Measurements from ENCODE around the gene ALDH1L1.
A peak's percentile ranks its signal among the peaks of the same experiment; 100 is the strongest.
"Not testable (repeated sequence)": the region's sequence is repeated elsewhere in the genome, so short reads cannot be mapped to it uniquely, and the experiment has no call there.

ALDH1L1 gene

GRCh38 chr3:126100269-126100633 lies 80.1 kb downstream of the ALDH1L1 start:
- Histone ChIP-seq H3K4me1 (ENCODE audit: control insufficient read depth in 2 of 2, insufficient read depth in 2 of 2, low read length in 2 of 2) (peaks cover 0 to 5% of the 10 kb centered on the region in 2 donors), H3K27me3 (ENCODE audit: control insufficient read depth in 2 of 2, insufficient read depth in 2 of 2, low read length in 2 of 2) (no peaks in the 10 kb centered on the region), H3K9ac (ENCODE audit: low read depth in 1 of 2, low read length in 2 of 2) (no peak overlapping the region), H3K4me3 (ENCODE audit: low read length in 2 of 2) (no peak overlapping the region), H3K9me3 (ENCODE audit: control insufficient read depth in 2 of 2, low read length in 2 of 2) (peaks cover 0 to 2% of the 10 kb centered on the region in 2 donors), H3K36me3 (ENCODE audit: control insufficient read depth in 2 of 2, insufficient read depth in 2 of 2, low read length in 2 of 2) (no peaks in the 10 kb centered on the region), H3K27ac (ENCODE audit: low read depth in 2 of 2, low read length in 2 of 2) (no peak overlapping the region)

DNA sequence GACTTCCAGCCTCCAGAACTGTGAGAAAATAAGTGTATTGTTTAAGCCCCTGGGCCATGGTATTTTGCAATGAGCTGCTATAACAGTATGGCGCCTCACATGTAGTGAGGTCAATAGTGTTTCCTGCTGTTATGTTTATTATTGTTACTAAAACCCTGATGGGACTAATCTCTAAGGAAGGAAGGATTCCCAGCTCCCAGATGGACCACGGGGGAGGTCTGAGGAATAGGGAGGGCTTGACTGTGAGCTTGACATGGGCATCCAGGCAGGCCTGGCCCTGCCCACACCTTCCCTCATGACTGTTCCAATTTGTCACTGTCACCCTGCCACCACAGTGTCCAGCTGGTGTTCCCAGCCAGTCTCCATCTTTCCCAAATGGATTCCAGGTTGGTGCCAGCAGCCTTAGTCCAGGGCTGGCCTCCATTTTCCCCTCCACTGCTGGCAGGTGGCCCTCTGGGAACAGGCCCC lies 82.0 kb downstream of the ALDH1L1 start:
- no peak overlapping the region for H3K27ac ChIP-seq (ENCODE audit: low read depth in 2 of 2, low read length in 2 of 2)
- peaks cover 0 to 5% of the 10 kb centered on the region in 2 donors for H3K4me1 ChIP-seq (ENCODE audit: control insufficient read depth in 2 of 2, insufficient read depth in 2 of 2, low read length in 2 of 2)

GRCh38 chr3:126097801-126098200 lies 82.6 kb downstream of the ALDH1L1 start:
- Histone ChIP-seq H3K36me3 (ENCODE audit: control insufficient read depth in 2 of 2, insufficient read depth in 2 of 2, low read length in 2 of 2) (no peaks in the 10 kb centered on the region), H3K9ac (ENCODE audit: low read depth in 1 of 2, low read length in 2 of 2) (no peak overlapping the region), H3K4me3 (ENCODE audit: low read length in 2 of 2) (no peak overlapping the region), H3K27ac (ENCODE audit: low read depth in 2 of 2, low read length in 2 of 2) (no peak overlapping the region), H3K4me1 (ENCODE audit: control insufficient read depth in 2 of 2, insufficient read depth in 2 of 2, low read length in 2 of 2) (peaks cover 0 to 1% of the 10 kb centered on the region in 2 donors), H3K27me3 (ENCODE audit: control insufficient read depth in 2 of 2, insufficient read depth in 2 of 2, low read length in 2 of 2) (no peaks in the 10 kb centered on the region), H3K9me3 (ENCODE audit: control insufficient read depth in 2 of 2, low read length in 2 of 2) (peaks cover 0 to 2% of the 10 kb centered on the region in 2 donors)

More for the DNA sequence above, 82.0 kb downstream of the ALDH1L1 start:
- Histone ChIP-seq H3K9me3 (ENCODE audit: control insufficient read depth in 2 of 2, low read length in 2 of 2) (peaks cover 0 to 2% of the 10 kb centered on the region in 2 donors), H3K9ac (ENCODE audit: low read depth in 1 of 2, low read length in 2 of 2) (no peak overlapping the region), H3K27me3 (ENCODE audit: control insufficient read depth in 2 of 2, insufficient read depth in 2 of 2, low read length in 2 of 2) (no peaks in the 10 kb centered on the region), H3K36me3 (ENCODE audit: control insufficient read depth in 2 of 2, insufficient read depth in 2 of 2, low read length in 2 of 2) (no peaks in the 10 kb centered on the region), H3K4me3 (ENCODE audit: low read length in 2 of 2) (no peak overlapping the region)

DNA sequence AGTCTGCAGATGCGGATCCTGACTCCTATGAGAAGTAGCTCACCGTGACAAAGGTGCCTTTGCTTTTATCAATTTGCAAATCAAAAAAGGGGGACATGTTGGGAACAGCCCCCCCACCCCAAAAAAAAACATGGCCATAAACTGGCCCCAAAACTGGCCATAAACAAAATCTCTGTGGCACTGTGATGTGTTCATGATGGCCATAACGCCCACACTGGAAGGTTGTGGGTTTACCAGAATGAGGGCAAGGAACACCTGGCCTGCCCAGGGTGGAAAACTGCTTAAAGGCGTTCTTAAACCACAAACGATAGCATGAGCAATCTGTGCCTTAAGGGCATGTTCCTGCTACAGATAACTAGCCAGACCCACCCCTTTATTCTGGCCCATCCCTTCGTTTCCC lies 84.1 kb downstream of the ALDH1L1 start:
- not testable (repeated sequence) for H3K27ac ChIP-seq (ENCODE audit: low read depth in 2 of 2, low read length in 2 of 2); H3K36me3 ChIP-seq (ENCODE audit: control insufficient read depth in 2 of 2, insufficient read depth in 2 of 2, low read length in 2 of 2); H3K4me1 ChIP-seq (ENCODE audit: control insufficient read depth in 2 of 2, insufficient read depth in 2 of 2, low read length in 2 of 2); H3K4me3 ChIP-seq (ENCODE audit: low read length in 2 of 2); H3K27me3 ChIP-seq (ENCODE audit: control insufficient read depth in 2 of 2, insufficient read depth in 2 of 2, low read length in 2 of 2); H3K9ac ChIP-seq (ENCODE audit: low read depth in 1 of 2, low read length in 2 of 2); H3K9me3 ChIP-seq (ENCODE audit: control insufficient read depth in 2 of 2, low read length in 2 of 2)

DNA sequence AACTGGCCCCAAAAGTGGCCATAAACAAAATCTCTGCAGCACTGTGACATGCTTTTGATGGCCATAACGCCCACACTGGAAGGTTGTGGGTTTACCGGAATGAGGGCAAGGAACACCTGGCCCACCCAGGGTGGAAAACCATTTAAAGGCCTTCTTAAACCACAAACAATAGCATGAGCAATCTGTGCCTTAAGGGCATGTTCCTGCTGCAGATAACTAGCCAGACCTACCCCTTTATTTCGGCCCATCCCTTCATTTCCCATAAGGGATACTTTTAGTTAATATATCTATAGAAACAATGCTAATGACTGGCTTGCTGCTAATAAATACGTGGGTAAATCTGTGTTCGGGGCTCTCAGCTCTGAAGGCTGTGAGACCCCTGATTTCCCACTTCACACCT lies 88.3 kb downstream of the ALDH1L1 start:
- not testable (repeated sequence) for H3K27ac ChIP-seq (ENCODE audit: low read depth in 2 of 2, low read length in 2 of 2); H3K27me3 ChIP-seq (ENCODE audit: control insufficient read depth in 2 of 2, insufficient read depth in 2 of 2, low read length in 2 of 2); H3K4me3 ChIP-seq (ENCODE audit: low read length in 2 of 2); H3K9me3 ChIP-seq (ENCODE audit: control insufficient read depth in 2 of 2, low read length in 2 of 2); H3K36me3 ChIP-seq (ENCODE audit: control insufficient read depth in 2 of 2, insufficient read depth in 2 of 2, low read length in 2 of 2); H3K4me1 ChIP-seq (ENCODE audit: control insufficient read depth in 2 of 2, insufficient read depth in 2 of 2, low read length in 2 of 2); H3K9ac ChIP-seq (ENCODE audit: low read depth in 1 of 2, low read length in 2 of 2)

DNA sequence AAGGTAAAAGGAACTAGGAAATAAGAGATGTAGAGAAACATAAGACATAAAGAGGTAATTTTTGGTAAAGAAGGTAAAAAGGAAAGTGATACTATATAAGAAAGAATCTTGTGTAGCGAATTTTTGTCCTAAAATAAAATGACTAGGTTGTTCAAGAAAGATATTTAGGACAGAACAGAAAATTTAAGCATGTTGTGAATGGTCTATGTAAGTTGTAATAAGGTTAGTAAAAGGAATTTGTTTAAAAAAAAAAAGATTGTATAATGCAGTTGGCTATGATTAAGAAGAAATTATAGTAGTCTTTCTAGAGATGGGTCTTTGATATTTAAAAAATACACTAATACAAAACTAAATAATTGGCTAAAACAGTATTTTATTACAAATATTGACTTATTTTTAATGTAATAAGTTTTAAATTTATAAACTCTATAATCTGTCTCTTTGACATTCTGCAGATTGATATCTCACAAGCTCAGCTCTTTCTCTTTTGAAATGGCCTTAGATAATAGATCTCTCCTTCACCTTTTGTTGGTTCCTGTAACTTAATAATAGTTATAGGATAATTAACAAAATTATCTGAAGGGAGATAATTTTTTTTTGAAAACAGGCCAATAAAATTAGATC lies 92.7 kb downstream of the ALDH1L1 start:
- no peak overlapping the region for H3K27ac ChIP-seq (ENCODE audit: low read depth in 2 of 2, low read length in 2 of 2)
- H3K9me3 ChIP-seq (ENCODE audit: control insufficient read depth in 2 of 2, low read length in 2 of 2), result no peaks in the 10 kb centered on the region
- no peaks in the 10 kb centered on the region for H3K36me3 ChIP-seq (ENCODE audit: control insufficient read depth in 2 of 2, insufficient read depth in 2 of 2, low read length in 2 of 2)
- no peaks in the 10 kb centered on the region for H3K27me3 ChIP-seq (ENCODE audit: control insufficient read depth in 2 of 2, insufficient read depth in 2 of 2, low read length in 2 of 2)
- H3K4me1 ChIP-seq (ENCODE audit: control insufficient read depth in 2 of 2, insufficient read depth in 2 of 2, low read length in 2 of 2), result no peaks in the 10 kb centered on the region
- no peak overlapping the region for H3K4me3 ChIP-seq (ENCODE audit: low read length in 2 of 2)
- no peak overlapping the region for H3K9ac ChIP-seq (ENCODE audit: low read depth in 1 of 2, low read length in 2 of 2)

DNA sequence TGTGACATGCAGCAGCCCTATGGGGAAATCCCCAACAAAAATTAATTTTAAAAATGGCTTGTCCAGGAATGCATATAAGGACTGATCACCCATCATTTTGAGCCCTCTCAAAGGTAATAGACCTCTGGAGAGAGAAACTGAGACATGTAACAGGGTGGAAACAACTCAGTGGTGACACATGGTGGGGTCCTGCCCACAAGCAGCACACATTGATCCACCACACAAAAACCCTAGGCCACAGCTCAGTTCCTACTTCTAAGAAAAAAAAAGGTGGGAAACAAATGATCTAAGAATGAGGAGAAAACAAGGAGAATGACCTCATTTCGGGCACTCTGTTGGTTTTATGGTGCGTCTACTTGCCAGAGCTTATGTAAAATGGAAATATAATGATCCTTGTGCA lies 94.5 kb downstream of the ALDH1L1 start:
- H3K4me3 ChIP-seq (ENCODE audit: low read length in 2 of 2), result no peak overlapping the region
- H3K4me1 ChIP-seq (ENCODE audit: control insufficient read depth in 2 of 2, insufficient read depth in 2 of 2, low read length in 2 of 2), result no peaks in the 10 kb centered on the region

GRCh38 chr3:126085276-126085675 lies 95.1 kb downstream of the ALDH1L1 start:
- H3K9ac ChIP-seq (ENCODE audit: low read depth in 1 of 2, low read length in 2 of 2), result no peak overlapping the region
- no peaks in the 10 kb centered on the region for H3K27me3 ChIP-seq (ENCODE audit: control insufficient read depth in 2 of 2, insufficient read depth in 2 of 2, low read length in 2 of 2)
- H3K4me1 ChIP-seq (ENCODE audit: control insufficient read depth in 2 of 2, insufficient read depth in 2 of 2, low read length in 2 of 2), result no peaks in the 10 kb centered on the region
- H3K9me3 ChIP-seq (ENCODE audit: control insufficient read depth in 2 of 2, low read length in 2 of 2), result no peaks in the 10 kb centered on the region
- H3K36me3 ChIP-seq (ENCODE audit: control insufficient read depth in 2 of 2, insufficient read depth in 2 of 2, low read length in 2 of 2), result no peaks in the 10 kb centered on the region
- H3K4me3 ChIP-seq (ENCODE audit: low read length in 2 of 2), result no peak overlapping the region
- H3K27ac ChIP-seq (ENCODE audit: low read depth in 2 of 2, low read length in 2 of 2), result no peak overlapping the region

More for the DNA sequence above, 94.5 kb downstream of the ALDH1L1 start:
- Histone ChIP-seq H3K9me3 (ENCODE audit: control insufficient read depth in 2 of 2, low read length in 2 of 2) (no peaks in the 10 kb centered on the region), H3K27me3 (ENCODE audit: control insufficient read depth in 2 of 2, insufficient read depth in 2 of 2, low read length in 2 of 2) (no peaks in the 10 kb centered on the region), H3K27ac (ENCODE audit: low read depth in 2 of 2, low read length in 2 of 2) (no peak overlapping the region), H3K9ac (ENCODE audit: low read depth in 1 of 2, low read length in 2 of 2) (no peak overlapping the region), H3K36me3 (ENCODE audit: control insufficient read depth in 2 of 2, insufficient read depth in 2 of 2, low read length in 2 of 2) (no peaks in the 10 kb centered on the region)

DNA sequence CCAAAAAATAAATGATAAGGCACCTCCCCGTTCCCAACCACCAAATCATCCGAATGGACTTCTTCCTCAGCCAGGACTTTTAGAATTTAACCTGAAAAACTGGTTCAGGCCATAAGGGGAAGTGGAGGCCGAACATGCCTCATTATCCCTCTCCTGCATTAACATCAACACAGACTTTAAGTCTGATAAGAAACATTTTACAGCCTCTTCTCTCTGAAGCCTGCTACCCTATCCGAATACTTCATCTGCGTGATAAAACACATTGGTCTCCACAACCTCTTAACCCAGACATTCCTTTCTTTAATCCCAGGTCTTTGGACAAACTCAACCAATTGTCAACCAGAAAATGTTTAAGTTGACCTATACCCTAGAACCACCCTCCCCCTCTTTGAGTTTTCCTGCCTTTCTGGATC lies 95.6 kb downstream of the ALDH1L1 start:
- no peaks in the 10 kb centered on the region for H3K9me3 ChIP-seq (ENCODE audit: control insufficient read depth in 2 of 2, low read length in 2 of 2)
- no peak overlapping the region for H3K27ac ChIP-seq (ENCODE audit: low read depth in 2 of 2, low read length in 2 of 2)
- no peaks in the 10 kb centered on the region for H3K36me3 ChIP-seq (ENCODE audit: control insufficient read depth in 2 of 2, insufficient read depth in 2 of 2, low read length in 2 of 2)
- no peaks in the 10 kb centered on the region for H3K27me3 ChIP-seq (ENCODE audit: control insufficient read depth in 2 of 2, insufficient read depth in 2 of 2, low read length in 2 of 2)
- H3K4me1 ChIP-seq (ENCODE audit: control insufficient read depth in 2 of 2, insufficient read depth in 2 of 2, low read length in 2 of 2), result no peaks in the 10 kb centered on the region
- peak overlapping the region; percentile 71 to 75 for H3K4me3 ChIP-seq (ENCODE audit: low read length in 2 of 2)
- peak overlapping the region; percentile 65 to 76 for H3K9ac ChIP-seq (ENCODE audit: low read depth in 1 of 2, low read length in 2 of 2)

DNA sequence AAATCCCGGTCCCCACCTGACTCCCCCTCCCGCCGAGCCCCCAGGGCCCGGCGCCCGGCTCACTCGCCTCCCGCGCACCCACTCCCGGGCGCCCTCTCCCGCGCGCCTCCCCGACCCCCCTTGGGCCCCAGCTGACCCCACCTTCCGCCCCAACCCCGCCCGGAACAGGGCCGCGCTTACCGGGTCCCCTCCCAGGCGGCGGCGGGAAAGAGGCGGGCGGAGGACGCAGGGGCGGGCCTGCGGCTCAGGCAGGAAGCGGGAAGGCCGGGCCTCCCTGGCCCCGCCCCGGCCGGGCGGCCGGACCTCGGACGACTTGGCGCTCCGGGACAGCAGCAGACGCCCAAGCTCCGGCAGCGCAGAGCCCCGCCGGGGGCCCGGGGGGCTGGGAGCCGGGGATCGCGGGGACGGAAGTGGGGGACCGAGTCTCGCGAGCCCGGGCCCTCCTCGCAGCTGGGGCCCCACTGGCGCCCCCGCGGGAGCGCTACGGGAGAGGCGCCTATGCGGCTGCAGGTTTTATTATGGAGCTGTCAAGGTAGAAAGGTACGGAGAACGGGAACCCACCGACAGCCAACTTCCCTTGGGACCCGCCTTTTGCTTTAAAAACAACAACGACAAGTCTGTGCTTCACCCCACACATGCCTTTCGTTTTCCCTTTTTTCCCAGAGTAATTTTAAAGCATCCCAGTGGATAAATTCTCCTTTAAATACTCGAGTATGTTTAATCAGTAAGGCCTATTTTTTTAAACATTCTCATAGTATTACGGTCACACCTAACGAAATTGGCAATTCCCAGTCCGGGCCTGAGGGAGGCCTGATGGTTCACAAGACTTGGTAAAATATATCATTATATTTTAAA lies 96.2 kb downstream of the ALDH1L1 start, which contains the start of gene SLC41A3:
Gene SLC41A3, minus strand, starts transcription at position 212 of the 855 bp plus-strand sequence. CDS start 15,905 bp downstream, outside the sequence.
- no peaks in the 10 kb centered on the region for H3K36me3 ChIP-seq (ENCODE audit: control insufficient read depth in 2 of 2, insufficient read depth in 2 of 2, low read length in 2 of 2)
- no peaks in the 10 kb centered on the region for H3K9me3 ChIP-seq (ENCODE audit: control insufficient read depth in 2 of 2, low read length in 2 of 2)
- no peaks in the 10 kb centered on the region for H3K4me1 ChIP-seq (ENCODE audit: control insufficient read depth in 2 of 2, insufficient read depth in 2 of 2, low read length in 2 of 2)
- peak within 1 kb of the TSS; percentile 78 to 84 for H3K27ac ChIP-seq (ENCODE audit: low read depth in 2 of 2, low read length in 2 of 2)
- no peaks in the 10 kb centered on the region for H3K27me3 ChIP-seq (ENCODE audit: control insufficient read depth in 2 of 2, insufficient read depth in 2 of 2, low read length in 2 of 2)
- peak within 1 kb of the TSS; percentile 73 to 75 for H3K4me3 ChIP-seq (ENCODE audit: low read length in 2 of 2)
- peak within 1 kb of the TSS; percentile 65 to 76 for H3K9ac ChIP-seq (ENCODE audit: low read depth in 1 of 2, low read length in 2 of 2)

Data from mucosa of rectum (tissue), 2 donors.